PC-3 (cell line): Measurements from ENCODE around the gene MRPS10. TPM values are rescaled to one million over a fixed set of nuclear protein-coding genes. Genes with fewer than 3 reads are reported as not detected.
A peak's percentile ranks its signal among the peaks of the same experiment; 100 is the strongest.
"Not testable (repeated sequence)": the region's sequence is repeated elsewhere in the genome, so short reads cannot be mapped to it uniquely, and the experiment has no call there.

Experiments used
- ATAC-seq: fragments of 200-7000 bp; cut with Tn5 transposase; 2 replicates; pipeline ENCODE4 v1.9.1; 2020; ENCODE audit warnings: mild to moderate bottlenecking, moderate library complexity
- BruUV-seq: library from RNA; stranded (reverse); fragments of 400-500 nt; replicated peaks from 2 replicates; lab custom pipeline; 2021; lab: Mats Ljungman, UMichigan
- CTCF ChIA-PET: fragments of 300-600 bp; sonication (Branson Sonifier 250); formaldehyde crosslinking; loops from one replicate; lab custom pipeline; 2022; ENCODE audit warnings: antibody characterized with exemption; lab: Charles Lee
- POLR2A ChIA-PET: fragments of 300-600 bp; sonication (Branson Sonifier 250); formaldehyde crosslinking; loops from one replicate; lab custom pipeline; 2022; ENCODE audit warnings: antibody characterized with exemption; ENCODE audit not compliant: unreplicated experiment; lab: Charles Lee
- DNase-seq: peaks from one replicate; pipeline ENCODE4 v3.0.0-alpha.2; 2015
- H2AFZ ChIP-seq: fragments of 300-600 bp; sonication (generic); 2 replicates; pipeline ENCODE4 v1.6.0; 2016; ENCODE audit warnings: antibody characterized with exemption, low read length
- H3F3A ChIP-seq: fragments of 300-600 bp; sonication (generic); one replicate; pipeline ENCODE4 v1.6.0; 2017; ENCODE audit warnings: antibody characterized with exemption, low read length, control low read depth, mild to moderate bottlenecking; ENCODE audit not compliant: unreplicated experiment
- H3K27ac ChIP-seq: fragments of 300-600 bp; sonication (generic); 2 replicates; pipeline ENCODE4 v1.5.1; 2016; ENCODE audit warnings: mild to moderate bottlenecking, low read length
- H3K27me3 ChIP-seq: fragments of 300-600 bp; sonication (generic); 2 replicates; pipeline ENCODE4 v1.6.1; 2016; ENCODE audit warnings: low read length, mixed read lengths
- H3K36me3 ChIP-seq: fragments of 300-600 bp; sonication (generic); 2 replicates; pipeline ENCODE4 v1.6.1; 2016; ENCODE audit warnings: low read depth, mixed run types, low read length, mixed read lengths
- H3K4me1 ChIP-seq: fragments of 300-600 bp; sonication (generic); 2 replicates; pipeline ENCODE4 v1.5.1; 2016; ENCODE audit warnings: low read length; ENCODE audit not compliant: insufficient read depth
- H3K4me2 ChIP-seq: fragments of 300-600 bp; sonication (generic); 2 replicates; pipeline ENCODE4 v1.6.0; 2016; ENCODE audit warnings: low read length
- H3K4me3 ChIP-seq: fragments of 300-600 bp; sonication (generic); 2 replicates; pipeline ENCODE4 v1.5.1; 2016; ENCODE audit warnings: mild to moderate bottlenecking, low read length, mixed read lengths
- H3K79me2 ChIP-seq: fragments of 300-600 bp; sonication (generic); 2 replicates; pipeline ENCODE4 v1.6.1; 2017; ENCODE audit warnings: low read length, mixed read lengths
- H3K9ac ChIP-seq: fragments of 300-600 bp; sonication (generic); 2 replicates; pipeline ENCODE4 v1.6.0; 2016; ENCODE audit warnings: mild to moderate bottlenecking, low read length
- H3K9me2 ChIP-seq: fragments of 300-600 bp; sonication (generic); replicated peaks from 2 replicates; pipeline ENCODE4 v1.6.1; 2016; ENCODE audit warnings: mixed run types, low read length, mixed read lengths
- H3K9me3 ChIP-seq: fragments of 300-600 bp; sonication (generic); 2 replicates; pipeline ENCODE4 v1.6.1; 2016; ENCODE audit warnings: low read length, mixed read lengths
- H4K20me1 ChIP-seq: fragments of 300-600 bp; sonication (generic); 2 replicates; pipeline ENCODE4 v1.6.1; 2016; ENCODE audit warnings: low read length, mixed read lengths
- EZH2 ChIP-seq: fragments of 300-600 bp; sonication (generic); IDR thresholded peaks from one replicate; pipeline ENCODE4 v1.6.1; 2017; ENCODE audit warnings: antibody characterized with exemption, mild to moderate bottlenecking, low read length; ENCODE audit not compliant: unreplicated experiment
- EZH2phosphoT487 ChIP-seq: fragments of 300-600 bp; sonication (generic); IDR thresholded peaks from 2 replicates; pipeline ENCODE4 v1.6.1; 2018; ENCODE audit warnings: mild to moderate bottlenecking, antibody characterized with exemption, low read length, borderline replicate concordance
- intact Hi-C: fragments of 100-400 bp; cut with micrococcal nuclease; formaldehyde crosslinking; loops from 2 replicates; pipeline ENCODE4 v1.9.0; 2023
- total RNA-seq: library from RNA; depleted of rRNA; stranded (reverse); fragments of >200 nt; gene quantifications from 2 replicates; pipeline ENCODE4 v1.2.3, GENCODE V29; 2014
- TF ChIP-seq, protein P1 (sequence below): fragments of 300-600 bp; sonication (generic); conservative IDR thresholded peaks from 2 replicates; pipeline ENCODE4 v1.5.1; 2017; ENCODE audit warnings: antibody characterized with exemption, low read depth, mild to moderate bottlenecking, low read length

Gene MRPS10
- total RNA-seq, 1 experiment from 2014 or later, result 82.1 TPM

DNA sequence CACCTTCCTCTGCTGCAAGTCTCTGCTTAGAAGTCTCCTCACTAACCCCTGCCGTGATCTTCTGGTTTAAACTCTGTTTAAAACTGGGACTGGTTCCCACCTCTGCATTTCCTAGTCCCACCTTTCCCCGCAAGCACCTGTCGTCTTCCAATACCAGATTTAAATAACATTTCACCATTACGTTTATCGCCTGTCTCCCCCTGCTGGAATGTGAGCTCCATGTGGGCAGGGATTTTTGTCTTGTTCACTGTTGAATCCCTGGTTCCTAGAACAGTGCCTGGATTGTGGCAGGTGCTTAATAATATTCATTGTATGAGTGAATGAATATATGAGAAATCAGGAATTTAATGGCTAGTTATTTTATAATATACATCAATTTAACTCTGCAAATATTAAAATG is 41.8 kb downstream of the MRPS10 start:
- intact Hi-C loops, result no loop called here
- ChIA-PET POLR2A (no interaction called here), CTCF (interaction anchor here (0.6 kb wide), 1 partner anchor 22 kb away, joined by 4 read pairs; no protein-coding TSS in a partner anchor)
- no peak for ATAC-seq
- H4K20me1 ChIP-seq, result no peaks in the 10 kb centered on the region
- H3K4me1 ChIP-seq, result peaks cover 8% of the 10 kb centered on the region
- no peak overlapping the region for H2AFZ ChIP-seq
- H3K9ac ChIP-seq, result no peak overlapping the region
- no peaks in the 10 kb centered on the region for H3F3A ChIP-seq
- no peaks in the 10 kb centered on the region for H3K9me2 ChIP-seq
- DNase-seq, result peak; percentile 27
- H3K9me3 ChIP-seq, result no peaks in the 10 kb centered on the region
- no peak overlapping the region for H3K4me2 ChIP-seq
- BruUV-seq, result no TSS peak
- H3K27me3 ChIP-seq, result no peaks in the 10 kb centered on the region
- H3K4me3 ChIP-seq, result no peak overlapping the region
- TF ChIP-seq EZH2phosphoT487, result no peak
- TF ChIP-seq, protein P1, sequence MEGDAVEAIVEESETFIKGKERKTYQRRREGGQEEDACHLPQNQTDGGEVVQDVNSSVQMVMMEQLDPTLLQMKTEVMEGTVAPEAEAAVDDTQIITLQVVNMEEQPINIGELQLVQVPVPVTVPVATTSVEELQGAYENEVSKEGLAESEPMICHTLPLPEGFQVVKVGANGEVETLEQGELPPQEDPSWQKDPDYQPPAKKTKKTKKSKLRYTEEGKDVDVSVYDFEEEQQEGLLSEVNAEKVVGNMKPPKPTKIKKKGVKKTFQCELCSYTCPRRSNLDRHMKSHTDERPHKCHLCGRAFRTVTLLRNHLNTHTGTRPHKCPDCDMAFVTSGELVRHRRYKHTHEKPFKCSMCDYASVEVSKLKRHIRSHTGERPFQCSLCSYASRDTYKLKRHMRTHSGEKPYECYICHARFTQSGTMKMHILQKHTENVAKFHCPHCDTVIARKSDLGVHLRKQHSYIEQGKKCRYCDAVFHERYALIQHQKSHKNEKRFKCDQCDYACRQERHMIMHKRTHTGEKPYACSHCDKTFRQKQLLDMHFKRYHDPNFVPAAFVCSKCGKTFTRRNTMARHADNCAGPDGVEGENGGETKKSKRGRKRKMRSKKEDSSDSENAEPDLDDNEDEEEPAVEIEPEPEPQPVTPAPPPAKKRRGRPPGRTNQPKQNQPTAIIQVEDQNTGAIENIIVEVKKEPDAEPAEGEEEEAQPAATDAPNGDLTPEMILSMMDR, result peak; percentile 54
- H3K36me3 ChIP-seq, result no peaks in the 10 kb centered on the region
- H3K79me2 ChIP-seq, result no peaks in the 10 kb centered on the region
- H3K27ac ChIP-seq, result no peak overlapping the region

DNA sequence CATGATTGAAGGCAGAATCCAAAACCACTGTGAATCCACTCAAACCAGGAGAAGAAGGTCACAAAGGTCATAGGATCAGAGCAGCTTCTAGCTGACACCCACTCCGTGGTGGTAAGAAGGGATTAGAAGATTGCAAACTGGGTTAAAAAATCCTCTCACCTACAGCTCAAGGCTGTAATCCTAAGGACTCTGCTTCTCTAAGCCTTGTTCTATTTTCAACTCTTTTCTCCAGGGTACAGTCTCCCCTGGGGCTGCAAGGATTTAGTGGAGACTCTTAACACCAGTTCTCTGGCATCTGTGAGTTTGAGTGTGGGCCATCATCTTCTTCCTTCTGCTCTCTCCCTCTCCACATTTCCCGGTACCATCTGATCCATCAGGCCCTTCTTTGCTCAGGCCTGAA is 44.6 kb downstream of the MRPS10 start, which contains the start of gene GUCA1A:
Gene GUCA1A, plus strand, starts transcription at position 264 of the 400 bp plus-strand sequence. CDS start 250 bp downstream, outside the sequence.
- Histone ChIP-seq H3F3A (no peaks in the 10 kb centered on the region), H4K20me1 (no peaks in the 10 kb centered on the region), H3K4me1 (no peaks in the 10 kb centered on the region), H3K27ac (no peak within 1 kb of the TSS), H3K9ac (no peak within 1 kb of the TSS), H3K9me2 (no peaks in the 10 kb centered on the region), H2AFZ (no peak within 1 kb of the TSS), H3K79me2 (no peaks in the 10 kb centered on the region), H3K27me3 (no peaks in the 10 kb centered on the region), H3K4me3 (no peak within 1 kb of the TSS), H3K4me2 (no peak within 1 kb of the TSS), H3K36me3 (no peaks in the 10 kb centered on the region), H3K9me3 (no peaks in the 10 kb centered on the region)
- no peak for ATAC-seq
- intact Hi-C loops, result no loop called here
- TF ChIP-seq EZH2phosphoT487 (no peak), EZH2 (no peak)
- TF ChIP-seq, protein P1, result no peak
- no TSS peak for BruUV-seq
- CTCF ChIA-PET, result no interaction called here
- POLR2A ChIA-PET, result no interaction called here
- no peak for DNase-seq

DNA sequence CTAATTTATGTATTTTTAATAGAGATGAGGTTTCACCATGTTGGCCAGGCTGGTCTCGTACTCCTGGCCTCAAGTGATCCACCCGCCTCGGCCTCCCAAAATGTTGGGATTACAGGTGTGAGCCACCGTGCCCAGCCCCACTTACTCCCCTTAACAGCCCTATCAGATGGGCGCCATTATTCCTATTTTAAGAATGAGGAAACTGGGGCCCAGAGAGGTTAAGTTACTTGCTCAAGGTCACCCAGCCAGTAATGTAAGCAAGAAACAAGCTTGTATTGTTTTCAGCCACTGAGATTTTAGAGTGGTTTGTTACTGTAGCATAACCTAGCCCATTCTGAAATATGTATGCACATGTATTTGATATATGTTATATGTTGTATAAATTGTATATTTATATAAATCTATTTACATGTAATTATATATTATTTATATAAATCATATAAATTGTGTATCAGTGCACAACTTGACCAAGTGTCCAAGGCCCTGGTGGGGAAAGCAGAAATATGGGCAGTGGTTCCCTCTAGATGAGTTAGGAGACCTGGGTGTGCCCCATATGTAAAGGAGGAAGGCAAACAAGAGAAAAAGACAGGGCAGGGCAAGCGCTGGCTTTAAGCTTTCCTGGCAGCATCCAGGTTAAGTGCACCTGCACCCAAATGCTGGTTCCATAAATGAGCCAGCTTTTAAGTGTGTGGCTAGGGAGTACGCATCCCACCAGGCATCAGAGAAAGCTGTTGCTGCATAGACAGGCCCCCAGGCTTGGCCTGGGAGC is 45.7 kb downstream of the MRPS10 start:
- Histone ChIP-seq H3K9me3 (no peaks in the 10 kb centered on the region), H3K4me2 (no peak overlapping the region), H3F3A (no peaks in the 10 kb centered on the region), H2AFZ (no peak overlapping the region), H3K4me1 (peaks cover 3% of the 10 kb centered on the region), H3K79me2 (no peaks in the 10 kb centered on the region), H3K27ac (no peak overlapping the region), H3K9me2 (no peaks in the 10 kb centered on the region), H3K9ac (no peak overlapping the region), H4K20me1 (no peaks in the 10 kb centered on the region), H3K27me3 (no peaks in the 10 kb centered on the region), H3K36me3 (no peaks in the 10 kb centered on the region), H3K4me3 (no peak overlapping the region)
- BruUV-seq, result no TSS peak
- DNase-seq (no peak), ATAC-seq (no peak)
- intact Hi-C loops, result no loop called here
- CTCF ChIA-PET, result interaction anchor here (0.6 kb wide), 1 partner anchor 728 kb away, joined by 3 read pairs; no protein-coding TSS in a partner anchor
- TF ChIP-seq EZH2phosphoT487 (no peak), EZH2 (no peak)
- POLR2A ChIA-PET, result no interaction called here

DNA sequence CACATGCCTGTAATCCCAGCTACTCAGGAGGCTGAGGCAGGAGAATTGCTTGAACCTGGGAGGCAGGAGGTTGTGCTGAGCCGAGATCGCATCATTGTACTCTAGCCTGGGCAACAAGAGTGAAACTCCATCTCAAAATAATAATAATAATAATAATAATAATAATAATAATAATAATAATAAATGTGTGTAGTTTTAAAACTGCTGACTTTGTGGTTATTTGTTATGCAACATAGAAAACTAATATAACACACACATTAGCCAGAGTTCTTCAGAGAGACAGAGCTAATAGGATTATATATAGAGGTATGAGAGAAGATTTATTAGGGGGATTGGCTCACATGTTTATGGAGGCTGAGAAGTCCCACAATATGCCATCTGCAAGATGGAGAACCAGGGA is 47.9 kb downstream of the MRPS10 start:
- H3K27me3 ChIP-seq, H4K20me1 ChIP-seq, H2AFZ ChIP-seq, H3K27ac ChIP-seq, CTCF ChIA-PET, H3K4me1 ChIP-seq, H3K4me2 ChIP-seq, H3K9ac ChIP-seq, H3F3A ChIP-seq, H3K9me3 ChIP-seq, intact Hi-C loops, H3K4me3 ChIP-seq, DNase-seq, POLR2A ChIA-PET, H3K79me2 ChIP-seq, H3K9me2 ChIP-seq, H3K36me3 ChIP-seq, BruUV-seq, ATAC-seq: not testable (repeated sequence)
